ENCODE measurements around the gene LRCH1.

LRCH1 gene, protein sequence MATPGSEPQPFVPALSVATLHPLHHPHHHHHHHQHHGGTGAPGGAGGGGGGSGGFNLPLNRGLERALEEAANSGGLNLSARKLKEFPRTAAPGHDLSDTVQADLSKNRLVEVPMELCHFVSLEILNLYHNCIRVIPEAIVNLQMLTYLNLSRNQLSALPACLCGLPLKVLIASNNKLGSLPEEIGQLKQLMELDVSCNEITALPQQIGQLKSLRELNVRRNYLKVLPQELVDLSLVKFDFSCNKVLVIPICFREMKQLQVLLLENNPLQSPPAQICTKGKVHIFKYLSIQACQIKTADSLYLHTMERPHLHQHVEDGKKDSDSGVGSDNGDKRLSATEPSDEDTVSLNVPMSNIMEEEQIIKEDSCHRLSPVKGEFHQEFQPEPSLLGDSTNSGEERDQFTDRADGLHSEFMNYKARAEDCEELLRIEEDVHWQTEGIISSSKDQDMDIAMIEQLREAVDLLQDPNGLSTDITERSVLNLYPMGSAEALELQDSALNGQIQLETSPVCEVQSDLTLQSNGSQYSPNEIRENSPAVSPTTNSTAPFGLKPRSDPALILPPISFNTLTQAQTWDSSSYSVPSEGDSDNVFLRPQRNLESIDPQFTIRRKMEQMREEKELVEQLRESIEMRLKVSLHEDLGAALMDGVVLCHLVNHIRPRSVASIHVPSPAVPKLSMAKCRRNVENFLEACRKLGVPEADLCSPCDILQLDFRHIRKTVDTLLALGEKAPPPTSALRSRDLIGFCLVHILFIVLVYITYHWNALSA

DNA sequence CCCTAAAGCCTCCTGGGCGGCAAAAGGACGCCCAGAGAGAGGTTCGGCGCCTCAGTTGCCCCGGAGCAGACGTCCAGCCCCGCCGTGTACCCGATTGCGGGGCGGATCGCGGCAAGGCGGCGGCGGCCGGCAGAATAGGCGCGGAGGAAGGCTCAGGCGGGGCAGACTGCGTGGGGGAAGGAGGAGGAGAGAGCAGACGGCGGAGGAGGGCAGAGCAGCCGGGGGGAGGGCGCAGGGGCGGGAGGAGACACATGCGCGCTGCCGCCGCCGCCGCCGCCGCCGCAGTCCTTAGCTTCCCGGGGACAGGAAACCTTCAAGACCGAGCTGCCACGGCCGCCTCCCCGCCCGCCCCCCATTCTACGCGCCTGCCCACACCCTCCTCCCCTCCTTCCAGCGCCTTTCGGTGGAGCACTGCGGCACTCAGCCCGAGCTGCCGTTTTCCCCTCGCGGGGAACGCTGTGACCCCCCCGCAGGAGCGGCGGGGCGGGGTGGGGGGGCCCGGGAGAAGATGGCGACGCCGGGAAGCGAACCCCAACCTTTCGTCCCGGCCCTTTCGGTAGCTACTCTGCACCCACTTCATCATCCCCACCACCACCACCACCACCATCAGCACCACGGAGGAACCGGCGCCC, at the start of gene LRCH1:
LRCH1 (plus strand) TSS at position 282 of the 632 bp plus-strand sequence; CDS start at position 509, 227 bp downstream.
- peak; percentile 80 for DNase-seq

DNA sequence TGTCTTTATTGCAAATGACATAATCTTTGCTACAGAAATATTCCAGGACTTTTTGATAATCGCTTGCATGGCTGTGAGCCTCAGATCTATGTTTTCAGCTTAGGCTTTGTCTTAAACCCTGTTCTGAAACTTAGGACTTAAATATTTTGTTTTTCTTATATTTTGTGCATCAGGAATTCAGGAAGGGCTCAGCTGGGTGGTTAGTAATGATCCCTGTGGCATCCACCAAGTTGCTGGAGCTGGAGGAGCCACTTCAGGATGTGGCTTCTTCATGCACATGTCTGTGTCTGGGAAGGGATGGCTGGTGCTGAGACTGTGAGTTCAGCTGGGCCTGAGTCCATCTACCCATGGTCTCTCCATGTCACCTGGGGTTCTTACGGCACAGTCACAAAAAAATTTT, 48.9 kb upstream of the LRCH1 start:
- no peak for DNase-seq

DNA sequence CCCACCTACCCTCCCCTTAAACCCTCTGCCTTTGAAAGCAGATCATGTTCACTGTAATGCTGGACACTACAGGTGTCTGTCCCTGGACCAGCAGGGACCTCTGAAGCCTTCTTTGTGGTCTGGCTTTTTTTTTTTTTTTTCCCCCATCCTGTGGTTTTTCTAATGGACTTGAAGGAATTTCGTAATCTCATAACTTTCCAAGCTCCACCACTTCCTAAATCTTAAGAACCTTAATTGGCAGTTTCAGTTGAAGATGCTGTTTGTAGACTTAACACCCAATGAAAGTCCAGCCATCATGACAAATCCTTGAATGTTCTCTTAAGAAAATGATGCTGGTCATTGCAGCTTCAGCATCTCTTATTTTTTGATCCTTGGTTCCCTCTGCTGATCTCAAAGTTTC, 45.0 kb upstream of the LRCH1 start:
- no peak for DNase-seq

DNA sequence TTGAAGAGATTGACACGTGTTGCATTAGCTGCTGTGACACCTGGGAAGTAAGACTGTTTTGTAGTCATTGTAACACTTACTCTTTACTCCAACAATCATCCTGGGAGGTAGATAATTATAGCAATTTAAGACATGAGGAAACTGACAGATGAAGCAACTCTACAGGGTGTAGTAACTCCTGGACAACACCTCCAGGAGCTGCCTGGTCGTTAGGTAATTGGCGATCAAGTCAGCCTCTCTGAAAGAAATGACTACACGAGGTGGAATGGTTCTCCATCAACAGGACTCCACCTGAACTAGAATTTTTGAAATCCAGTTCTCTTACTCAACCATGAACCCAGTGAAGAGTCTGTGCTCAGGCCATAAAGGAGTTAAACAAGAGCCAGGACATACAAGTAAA, 43.0 kb upstream of the LRCH1 start:
- DNase-seq = no peak

GRCh38 chr13:46515803-46516202, 37.2 kb upstream of the LRCH1 start:
- no peak for DNase-seq

DNA sequence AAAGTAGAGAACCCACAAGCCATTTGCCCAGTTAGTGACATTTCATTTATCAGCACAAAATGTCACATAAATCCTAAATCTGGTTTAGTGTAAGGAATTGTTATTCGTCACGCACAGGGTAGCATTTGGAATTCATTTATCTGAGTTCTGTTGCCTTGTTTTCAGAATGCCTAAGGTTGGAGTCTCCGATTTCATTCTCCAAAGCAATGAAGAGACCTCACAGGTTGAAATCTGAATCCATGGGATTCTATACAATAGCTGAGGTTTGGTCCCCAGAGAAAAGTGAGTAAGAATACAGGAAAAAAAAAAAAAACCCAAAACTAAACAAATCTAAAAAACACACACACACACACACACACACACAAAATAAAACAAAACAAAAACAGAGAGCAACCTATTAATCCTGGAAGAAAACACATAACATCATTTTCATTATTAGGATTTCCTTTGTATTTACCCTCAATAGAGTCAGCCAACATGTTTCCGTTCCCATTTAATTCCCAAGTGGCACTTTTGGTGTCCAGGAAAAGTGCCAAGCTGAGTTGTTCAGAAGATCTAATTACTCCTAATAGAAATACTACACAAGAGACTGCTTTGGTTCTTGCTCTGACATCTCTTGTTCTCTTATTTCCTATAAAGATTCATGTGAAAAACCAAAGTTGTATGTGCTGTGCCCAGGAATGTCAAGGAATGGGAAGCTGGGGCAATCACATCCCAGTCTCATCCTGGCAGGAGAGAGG, 36.2 kb upstream of the LRCH1 start:
- DNase-seq = no peak

GRCh38 chr13:46517748-46518147, 35.2 kb upstream of the LRCH1 start:
- DNase-seq = peak; percentile 34

- DNase-seq = no peak
These were observed 33.8 kb upstream of the LRCH1 start for GRCh38 chr13:46519182-46519581.

GRCh38 chr13:46520166-46520565, 32.8 kb upstream of the LRCH1 start:
- DNase-seq = no peak

DNA sequence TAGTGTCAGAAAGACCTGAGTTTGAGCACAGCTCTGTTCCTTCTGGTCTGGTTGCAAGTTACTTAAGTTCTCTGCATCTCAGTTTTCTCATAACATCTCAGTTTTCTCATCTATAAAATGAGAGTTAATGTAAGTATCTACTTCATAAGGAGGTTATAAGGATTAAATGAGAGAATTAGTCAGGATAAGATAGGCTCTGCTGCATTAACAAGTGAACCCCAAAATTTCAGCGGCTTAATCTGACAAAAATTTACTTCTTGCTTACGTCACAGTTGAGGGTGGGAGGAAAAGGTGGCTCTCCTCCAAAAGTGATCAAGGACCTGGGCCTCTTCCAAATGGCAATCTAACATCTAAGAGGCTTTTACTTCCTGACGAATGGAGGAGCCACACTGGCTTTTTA, 31.5 kb upstream of the LRCH1 start:
- no peak for DNase-seq

- DNase-seq = no peak
These were observed 30.8 kb upstream of the LRCH1 start for GRCh38 chr13:46521921-46522747.

DNA sequence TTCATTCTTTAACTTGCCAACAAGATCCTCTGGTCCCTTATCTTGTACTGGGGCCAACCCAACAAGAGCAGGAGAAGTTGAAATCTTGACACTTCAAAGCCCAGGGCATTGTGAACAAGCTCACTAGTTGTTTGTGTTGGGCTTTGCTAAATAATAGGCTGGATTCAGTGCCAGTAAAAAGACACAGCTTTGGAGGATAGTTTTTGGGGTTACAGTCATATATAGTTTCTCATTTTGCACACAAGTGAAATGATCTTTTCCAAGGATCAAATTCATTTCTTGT, 30.3 kb upstream of the LRCH1 start:
- DNase-seq = no peak

- no peak for DNase-seq
These were observed 28.8 kb upstream of the LRCH1 start for GRCh38 chr13:46523972-46524752.

- DNase-seq = peak; percentile 6
These were observed 26.8 kb upstream of the LRCH1 start for GRCh38 chr13:46526100-46526735.

GRCh38 chr13:46526740-46527139, 26.2 kb upstream of the LRCH1 start:
- no peak for DNase-seq

GRCh38 chr13:46527237-46527636, 25.7 kb upstream of the LRCH1 start:
- no peak for DNase-seq

DNA sequence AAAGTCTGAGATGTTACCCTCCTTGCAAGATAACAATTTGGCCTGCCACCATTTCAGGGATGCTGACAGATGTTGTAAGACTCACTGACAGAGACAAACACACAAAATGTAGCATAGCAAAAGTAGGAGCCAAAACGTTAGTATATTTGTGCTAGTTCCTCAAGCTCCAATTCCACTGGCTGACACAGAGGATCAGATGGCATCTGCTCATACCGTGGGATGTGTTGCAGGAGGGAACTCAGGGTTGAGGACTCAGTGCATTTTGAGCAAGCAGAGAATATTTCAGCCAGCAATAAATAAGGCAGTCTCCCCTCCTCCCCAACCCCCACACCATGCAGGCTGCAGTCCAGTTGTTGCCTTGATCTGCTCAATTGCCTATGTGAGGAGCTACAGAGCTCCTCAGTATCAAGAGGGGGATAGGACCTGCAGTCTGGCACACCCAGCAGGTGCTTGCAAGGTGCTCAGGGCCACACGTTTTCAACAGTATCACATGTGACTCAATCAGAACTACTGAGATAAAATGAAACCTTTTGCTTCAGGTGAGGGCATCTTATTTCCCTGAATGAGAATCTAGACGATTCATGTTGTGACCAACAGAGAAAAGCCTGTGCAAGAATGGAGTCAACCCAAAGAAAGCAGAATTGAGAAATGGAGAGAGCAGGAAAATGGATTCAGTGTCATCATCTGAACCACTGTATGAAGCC, 23.6 kb upstream of the LRCH1 start:
- no peak for DNase-seq

DNA sequence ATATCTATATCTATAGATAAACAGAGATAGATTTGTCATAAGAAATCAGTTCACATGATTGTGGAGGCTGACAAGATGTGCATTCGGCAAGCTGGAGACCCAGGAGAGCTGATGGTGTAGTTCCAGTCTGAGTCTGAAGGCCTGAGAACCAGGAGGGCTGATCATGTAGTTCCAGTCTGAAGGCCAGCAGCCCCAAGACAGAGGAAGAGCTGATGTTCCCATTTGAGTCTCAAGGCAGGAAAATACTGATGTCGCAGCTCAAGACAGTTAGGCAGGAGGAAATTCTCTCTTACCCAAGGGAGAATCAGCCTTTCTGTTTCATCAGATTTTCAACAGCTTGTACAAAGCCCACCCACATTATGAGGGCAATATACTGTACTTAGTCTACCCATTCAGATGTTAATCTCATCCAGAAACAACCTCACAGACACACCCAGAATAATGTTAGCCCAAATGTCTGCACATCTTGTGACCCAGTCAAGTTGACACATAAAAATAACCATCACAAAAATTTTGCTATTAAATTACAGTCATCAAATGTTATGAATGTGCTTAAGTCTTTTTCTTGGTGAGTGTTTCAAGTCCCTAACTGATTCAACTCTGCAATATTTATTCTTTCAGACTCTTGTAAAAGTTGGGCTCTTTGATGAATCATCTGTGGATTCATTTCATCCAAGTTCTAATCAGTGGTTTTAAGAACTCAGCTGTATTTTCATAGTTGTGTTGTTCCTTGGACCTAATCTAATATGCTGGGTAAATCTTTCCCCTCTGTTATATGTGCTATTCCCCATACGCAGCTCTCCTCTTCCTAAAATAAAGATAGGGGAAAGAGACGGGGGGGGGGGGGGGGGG, 22.7 kb upstream of the LRCH1 start:
- peak; percentile 26 for DNase-seq

GRCh38 chr13:46531953-46532352, 21.0 kb upstream of the LRCH1 start:
- no peak for DNase-seq

All from NCI-H226 (cell line).